GM18951 (cell line): ENCODE data around the gene CLHC1.
"Not testable (repeated sequence)": the region's sequence is repeated elsewhere in the genome, so short reads cannot be mapped to it uniquely, and the experiment has no call there.

Experiments used
- POLR2A ChIP-seq: IDR thresholded peaks from 4 replicates; pipeline ENCODE4 v1.6.1; 2011; ENCODE audit warnings: mild to moderate bottlenecking; ENCODE audit not compliant: insufficient read length, insufficient read depth; ENCODE audit errors: extremely low read depth
- in situ Hi-C: fragments of 300-500 bp; cut with MboI; formaldehyde crosslinking; loops from one replicate; pipeline ENCODE4 v1.12.0; 2022; ENCODE audit warnings: low sequenced_read_pairs, mixed read lengths, inconsistent platforms; ENCODE audit not compliant: unreplicated experiment

The CLHC1 gene

DNA sequence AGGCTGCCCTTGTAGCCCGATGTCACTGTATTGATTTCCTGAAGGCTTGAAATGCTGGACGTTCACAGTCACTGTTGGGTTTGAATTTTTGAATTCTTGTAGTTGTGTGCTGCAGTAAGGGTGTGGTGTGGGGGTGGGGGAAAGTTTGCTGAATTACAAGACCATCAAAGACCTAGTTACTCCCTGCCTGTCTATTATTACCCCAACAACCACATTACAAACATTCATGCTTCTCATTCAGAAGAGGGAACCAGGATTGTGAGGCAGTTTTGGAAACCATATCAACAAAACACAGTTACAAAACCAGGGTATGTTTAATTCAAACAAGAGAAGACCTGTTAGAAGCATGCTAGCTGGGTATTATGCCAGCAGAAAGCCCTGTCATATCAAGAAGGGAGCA lies 85.8 kb downstream of the CLHC1 start:
- TF ChIP-seq POLR2A, result no peak

DNA sequence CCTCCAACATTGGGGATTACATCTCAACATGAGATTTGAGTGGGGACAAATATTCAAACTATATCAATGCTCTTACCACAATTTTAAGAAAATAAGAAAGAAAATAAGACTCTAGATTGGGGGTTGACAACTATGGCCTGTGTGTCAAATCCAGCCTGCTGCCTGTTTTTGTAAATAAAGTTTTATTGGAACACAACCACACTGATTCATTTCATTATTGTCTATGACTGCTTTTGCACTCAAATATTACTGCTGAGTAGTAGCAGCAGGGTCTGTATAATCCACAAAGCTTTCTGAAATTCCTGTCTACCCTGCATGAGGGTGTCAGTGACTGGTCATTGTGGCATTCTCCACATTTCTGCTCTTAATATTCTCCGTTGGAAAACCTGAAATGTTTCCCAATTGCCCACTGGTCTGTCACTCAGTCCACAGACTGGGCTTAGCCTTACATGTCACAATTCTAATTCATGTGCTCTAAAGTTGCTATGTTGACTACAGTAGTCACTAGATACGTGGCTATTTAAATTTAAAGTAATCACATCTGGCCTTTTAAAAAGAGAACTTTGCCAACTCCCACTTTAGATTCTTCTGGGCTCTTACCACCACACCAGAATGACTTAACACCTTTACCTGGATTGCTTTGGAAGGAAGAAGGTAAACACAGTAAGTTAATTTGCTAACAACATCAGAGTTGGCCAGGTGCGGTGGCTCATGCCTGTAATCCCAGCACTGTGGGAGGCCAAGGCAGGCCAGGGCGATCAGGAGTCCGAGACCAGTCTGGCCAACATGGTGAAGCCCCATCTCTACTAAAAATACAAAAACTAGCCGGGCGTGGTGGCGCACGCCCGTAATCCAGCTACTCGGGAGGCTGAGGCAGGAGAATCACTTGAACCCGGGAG lies 86.9 kb downstream of the CLHC1 start:
- in situ Hi-C loops, result no loop called here
- no peak for TF ChIP-seq POLR2A

More for the DNA sequence above, 85.8 kb downstream of the CLHC1 start:
- in situ Hi-C loops, result no loop called here

DNA sequence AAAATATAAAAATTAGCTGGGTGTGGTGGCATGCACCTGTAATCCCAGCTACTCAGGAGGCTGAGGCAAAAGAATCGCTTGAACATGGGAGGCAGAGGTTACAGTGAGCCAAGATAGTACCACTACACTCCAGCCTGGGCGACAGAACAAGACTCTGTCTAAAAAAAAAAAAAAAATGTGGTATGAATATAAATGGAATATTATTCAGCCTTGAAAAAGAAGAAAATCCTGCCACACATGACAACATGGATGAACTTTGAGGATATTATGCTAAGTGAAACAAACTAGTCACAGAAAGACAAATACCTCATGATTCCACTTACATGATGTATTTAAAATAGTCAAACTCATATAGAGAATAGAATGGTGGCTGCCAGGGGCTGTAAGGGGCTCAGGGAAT lies 88.4 kb downstream of the CLHC1 start:
- in situ Hi-C loops, result not testable (repeated sequence)

DNA sequence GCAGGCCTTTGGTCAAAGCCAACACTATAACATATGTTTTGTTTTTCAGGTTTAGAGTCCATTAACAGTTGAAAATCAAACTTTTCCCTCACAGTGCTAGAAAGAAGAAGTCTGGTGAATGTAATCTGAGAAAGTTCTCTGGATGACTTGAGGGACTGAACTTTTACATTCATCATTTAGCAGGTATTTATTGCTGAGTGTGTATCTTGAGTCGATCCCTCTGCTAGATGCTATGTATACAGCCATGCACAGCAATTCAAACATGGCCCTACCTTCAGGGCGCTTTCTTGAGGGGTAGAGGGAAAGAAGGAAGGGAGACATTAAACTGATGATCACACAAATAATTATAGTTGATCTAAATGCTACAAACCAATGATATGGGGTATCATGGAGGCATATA lies 89.6 kb downstream of the CLHC1 start:
- in situ Hi-C loops, result no loop called here

DNA sequence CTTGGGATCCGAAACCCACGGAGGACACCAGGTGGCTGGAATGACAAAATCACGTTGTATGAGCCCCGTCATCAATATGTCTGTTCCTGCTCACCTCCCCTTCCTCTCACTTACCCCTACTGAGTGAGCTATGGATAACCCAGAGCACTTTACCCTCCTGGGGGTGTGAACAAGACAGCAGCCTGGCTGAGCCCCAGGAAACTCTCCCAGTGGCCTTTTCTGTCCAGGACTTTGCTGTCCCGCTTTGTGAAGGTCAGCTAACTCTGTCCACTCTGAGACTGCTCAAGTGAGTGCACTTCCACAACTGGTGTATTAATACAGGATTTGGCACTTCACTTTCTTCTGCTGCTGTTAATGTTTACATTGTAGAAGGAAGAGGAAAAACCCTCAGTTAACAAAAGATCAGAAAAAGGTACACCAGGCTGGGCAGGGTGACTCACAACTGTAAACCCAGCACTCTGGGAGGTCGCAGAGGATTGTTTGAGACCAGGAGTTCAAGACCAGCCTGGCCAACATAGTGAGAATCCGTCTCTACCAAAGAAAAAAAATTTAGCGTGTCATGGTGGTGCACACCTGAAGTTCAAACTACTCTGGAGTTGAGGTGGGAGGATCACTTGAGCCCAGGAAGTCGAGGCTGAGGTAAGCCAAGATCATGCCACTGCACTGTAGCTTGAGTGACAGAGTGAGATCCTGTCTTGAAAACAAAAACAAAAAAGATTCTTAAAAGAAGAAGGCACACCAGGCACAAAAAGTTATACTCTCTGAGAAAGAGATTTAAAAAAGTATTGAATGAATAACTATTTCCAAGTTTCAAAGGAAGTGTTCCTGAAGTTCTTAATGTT lies 90.3 kb downstream of the CLHC1 start:
- TF ChIP-seq POLR2A, result no peak
- in situ Hi-C loops, result no loop called here

More for the DNA sequence above, 89.6 kb downstream of the CLHC1 start:
- TF ChIP-seq POLR2A, result no peak

DNA sequence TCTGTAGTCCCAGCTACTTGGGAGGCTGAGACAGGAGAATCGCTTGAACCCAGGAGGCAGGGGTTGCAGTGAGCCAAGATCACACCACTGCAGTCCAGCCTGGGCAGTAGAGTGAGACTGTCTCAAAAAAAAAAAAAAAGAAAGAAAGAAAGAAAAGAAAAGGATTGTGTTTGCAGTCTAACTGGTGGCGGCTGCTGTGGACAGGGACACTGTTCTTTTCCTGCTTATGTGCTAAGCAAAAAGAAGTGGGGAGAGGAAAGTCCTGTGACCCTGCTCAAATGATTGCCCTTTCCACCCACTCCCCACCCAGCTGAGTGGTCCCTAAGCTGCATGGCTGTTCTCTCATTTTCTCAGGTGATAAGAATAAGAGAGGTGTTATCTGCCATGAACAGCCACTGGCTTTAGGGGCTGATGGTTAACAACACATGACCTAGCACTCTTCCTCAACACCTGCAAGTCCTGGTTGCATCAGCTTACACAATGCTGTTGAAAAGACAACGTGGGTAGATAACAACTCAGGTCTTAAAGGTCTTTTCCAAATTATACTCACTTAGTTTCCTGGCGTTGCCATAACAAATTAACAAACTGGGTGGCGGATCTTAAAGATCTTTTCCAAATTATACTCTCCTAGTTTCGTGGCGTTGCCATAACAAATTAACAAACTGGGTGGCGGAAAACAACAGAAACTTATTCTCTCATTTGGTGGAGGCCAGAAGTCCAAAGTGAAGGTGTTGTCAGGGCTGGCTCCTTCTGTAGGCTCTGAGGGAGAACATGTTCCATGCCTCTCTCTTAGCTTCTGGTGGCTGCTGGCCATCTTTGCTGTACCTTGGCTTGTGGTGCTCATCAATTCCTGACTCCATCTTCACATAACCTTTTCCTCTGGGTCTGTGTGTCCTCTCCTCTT lies 91.5 kb downstream of the CLHC1 start:
- in situ Hi-C loops, result no loop called here
- TF ChIP-seq POLR2A, result no peak

DNA sequence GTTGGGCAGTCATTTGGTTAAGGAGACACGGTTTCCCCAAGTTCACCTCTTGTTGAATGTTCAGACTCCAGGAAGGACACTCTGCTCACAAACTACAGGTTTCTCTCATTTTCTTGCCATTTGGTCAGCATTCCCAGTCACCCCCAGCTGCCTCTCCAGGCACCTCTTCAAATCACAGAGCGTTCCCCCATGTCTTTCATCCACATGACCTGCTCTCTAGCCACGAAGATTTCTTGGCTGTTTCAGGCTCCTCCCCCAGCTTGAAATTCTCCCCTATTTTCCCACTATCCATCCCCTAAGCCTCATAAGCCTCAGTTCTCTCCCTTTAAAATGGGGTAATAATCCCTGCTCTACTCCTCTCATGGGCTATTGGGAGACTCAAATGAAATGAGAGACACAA lies 92.8 kb downstream of the CLHC1 start:
- TF ChIP-seq POLR2A, result no peak
- in situ Hi-C loops, result no loop called here

DNA sequence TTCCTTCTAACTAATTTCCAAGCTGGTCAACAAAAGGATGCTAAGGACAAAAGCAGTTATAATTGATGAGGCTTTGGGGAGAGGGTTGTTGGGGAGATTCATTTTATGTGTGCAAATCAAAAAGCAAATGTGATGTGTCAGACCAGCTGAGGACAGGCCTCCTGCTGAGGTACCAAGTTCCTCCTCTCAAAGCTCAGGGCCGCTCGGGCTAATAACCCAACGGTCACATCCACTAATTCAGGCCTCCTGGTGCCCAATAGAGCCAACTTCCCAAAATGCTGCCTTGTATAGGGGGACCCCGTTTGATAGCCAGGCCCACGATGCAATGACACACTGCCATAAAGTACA lies 93.2 kb downstream of the CLHC1 start:
- in situ Hi-C loops, result no loop called here
- TF ChIP-seq POLR2A, result no peak

DNA sequence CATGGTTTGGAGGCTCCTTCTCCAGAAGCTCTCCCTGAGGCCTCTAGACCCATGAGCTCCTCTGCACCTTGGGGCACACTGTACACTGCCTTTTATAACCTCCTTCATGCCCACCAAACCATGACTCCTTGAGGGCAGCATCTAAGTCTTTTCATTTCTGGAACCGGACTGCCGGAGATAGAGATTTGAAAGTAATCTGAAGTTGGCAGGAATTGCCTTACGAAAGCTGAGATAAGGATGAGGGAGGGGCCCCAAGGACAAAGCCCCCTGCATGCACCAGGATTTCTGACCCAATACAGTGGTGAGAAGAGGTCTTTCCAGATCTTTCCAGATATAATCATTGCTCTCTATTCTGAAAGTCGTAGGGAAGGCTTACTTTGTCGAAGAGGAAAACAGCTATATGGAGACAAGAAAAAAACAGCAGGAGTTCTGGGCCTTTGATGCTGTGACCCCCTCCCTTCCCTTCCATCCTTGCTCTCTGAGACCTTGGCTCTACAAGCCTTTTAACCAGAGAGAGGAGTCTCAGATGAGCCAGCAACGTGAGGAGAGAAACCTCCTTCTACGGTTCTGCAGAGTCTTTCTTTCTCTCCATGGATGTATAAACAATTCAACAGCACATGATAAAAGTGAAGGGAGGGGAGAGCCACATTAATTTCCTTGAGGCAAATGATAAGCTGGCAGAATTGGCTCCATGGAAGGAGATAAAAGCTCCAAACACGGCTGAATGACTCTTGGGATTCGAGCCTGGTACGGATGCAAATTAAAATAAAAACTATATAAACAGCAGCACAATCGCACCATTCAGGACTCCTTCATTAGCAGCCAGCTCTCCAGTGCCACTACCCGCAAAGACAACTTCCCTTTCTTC lies 93.8 kb downstream of the CLHC1 start:
- TF ChIP-seq POLR2A, result no peak
- in situ Hi-C loops, result no loop called here

DNA sequence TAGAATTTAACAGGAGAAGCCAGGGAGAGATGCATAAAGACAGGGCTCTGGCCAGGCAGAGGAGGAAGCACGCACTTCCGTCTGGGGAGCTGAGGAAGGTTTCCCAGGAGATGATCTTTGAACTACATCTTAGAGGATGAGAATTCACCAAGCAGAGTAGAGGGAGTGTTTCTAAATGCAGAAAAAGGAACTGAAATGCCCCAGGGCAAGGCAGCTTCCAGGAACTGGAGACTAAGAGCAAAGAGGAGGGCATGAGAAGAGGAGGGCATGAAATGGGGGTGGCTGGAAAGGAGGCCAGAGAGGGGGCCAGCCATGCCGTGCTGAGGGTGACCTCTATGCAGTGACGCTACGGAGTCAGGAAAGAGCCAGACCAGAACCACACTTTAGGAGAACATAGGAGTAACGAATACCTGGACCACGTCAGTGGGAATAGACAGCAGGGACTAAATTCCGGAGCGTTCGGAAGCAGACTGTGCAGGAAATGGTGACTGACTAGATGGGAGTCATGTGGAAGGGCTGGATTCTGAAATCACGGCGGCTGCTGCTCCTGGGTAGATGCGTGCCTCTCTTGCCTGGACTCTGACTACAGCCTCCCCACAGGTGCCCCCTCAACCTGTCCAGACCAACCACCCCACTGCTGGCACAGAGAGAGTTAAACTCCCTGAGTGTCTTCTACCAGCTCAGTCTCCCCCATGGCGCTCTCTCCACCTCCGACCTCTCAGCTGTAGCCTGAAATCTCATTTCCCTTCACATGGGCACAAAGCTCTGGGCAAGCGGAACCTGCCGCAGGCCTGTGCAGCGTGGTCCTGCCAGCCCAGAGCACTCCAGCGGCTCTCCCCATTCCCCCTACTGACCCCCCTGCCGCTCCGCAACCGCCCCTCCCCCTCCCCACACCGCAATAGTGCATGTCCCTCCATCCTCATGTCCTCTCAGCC lies 94.8 kb downstream of the CLHC1 start:
- in situ Hi-C loops, result no loop called here
- TF ChIP-seq POLR2A, result no peak

DNA sequence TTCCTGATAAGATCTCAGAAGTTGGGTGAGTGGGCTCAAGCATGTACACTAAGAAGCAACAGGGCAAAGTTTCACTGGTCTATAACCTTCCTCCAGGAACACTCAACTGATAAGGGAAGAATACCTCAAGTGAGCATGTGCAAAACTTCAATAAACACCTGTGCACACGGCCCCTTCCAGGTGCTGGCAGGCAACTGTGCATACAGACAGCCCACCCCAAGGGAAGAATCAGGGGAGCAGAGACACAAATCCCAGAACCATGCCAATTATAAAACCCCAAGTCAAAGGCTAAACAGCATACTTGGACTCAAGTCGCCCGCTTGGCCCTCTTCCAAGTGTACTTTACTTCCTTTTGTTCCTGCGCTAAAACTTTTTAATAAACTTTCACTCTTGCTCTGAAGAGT lies 96.0 kb downstream of the CLHC1 start:
- in situ Hi-C loops, result no loop called here
- TF ChIP-seq POLR2A, result no peak
